Caco-2 (cell line): ENCODE measurements around the gene C1orf94. TPM values are rescaled to one million over a fixed set of nuclear protein-coding genes. Genes with fewer than 3 reads are reported as not detected.

Experiments
- BruUV-seq: library from RNA; stranded (reverse); fragments of 400-500 nt; replicated peaks from 2 replicates; lab custom pipeline; 2021; lab: Mats Ljungman, UMichigan
- CTCF ChIA-PET: fragments of 300-600 bp; sonication (Branson Sonifier 250); formaldehyde crosslinking; loops from one replicate; lab custom pipeline; 2022; ENCODE audit warnings: antibody characterized with exemption; lab: Charles Lee
- POLR2A ChIA-PET: fragments of 300-600 bp; sonication (Branson Sonifier 250); formaldehyde crosslinking; loops from one replicate; lab custom pipeline; 2022; ENCODE audit warnings: antibody characterized with exemption; lab: Charles Lee
- DNase-seq, 2 experiments: peaks; one replicate each; pipeline versions ENCODE4 v3.0.0 to v3.0.0-alpha.2; 2020 to 2022
- H3K27me3 ChIP-seq: replicated peaks from 2 replicates; pipeline ENCODE4 v1.6.0; 2011; ENCODE audit warnings: low read length; ENCODE audit not compliant: control insufficient read depth, insufficient read depth
- H3K36me3 ChIP-seq: 2 replicates; pipeline ENCODE4 v1.5.1; 2011; ENCODE audit warnings: low read length; ENCODE audit not compliant: control insufficient read depth, insufficient read depth
- H3K4me1 ChIP-seq: fragments of 250-450 bp; sonication (Bioruptor Pico); 2 replicates; pipeline ENCODE4 v1.5.1; 2020; ENCODE audit warnings: mild to moderate bottlenecking
- H3K4me3 ChIP-seq: 2 replicates; pipeline ENCODE4 v1.5.1; 2011; ENCODE audit warnings: low read depth, mild to moderate bottlenecking, control low read depth, low read length
- H3K9me3 ChIP-seq: fragments of 250-450 bp; sonication (Bioruptor Pico); 2 replicates; pipeline ENCODE4 v1.5.1; 2020; ENCODE audit warnings: mild to moderate bottlenecking, moderate library complexity
- H3K27ac Mint-ChIP-seq: one replicate; pipeline ENCODE4 v1.8.0; 2022; ENCODE audit warnings: mixed read lengths; ENCODE audit not compliant: unreplicated experiment
- H3K27me3 Mint-ChIP-seq: one replicate; pipeline ENCODE4 v1.8.0; 2022; ENCODE audit warnings: mixed read lengths; ENCODE audit not compliant: insufficient read depth, unreplicated experiment
- H3K36me3 Mint-ChIP-seq: one replicate; pipeline ENCODE4 v1.8.0; 2022; ENCODE audit warnings: mild to moderate bottlenecking, mixed read lengths; ENCODE audit not compliant: insufficient read depth, unreplicated experiment
- H3K4me1 Mint-ChIP-seq: one replicate; pipeline ENCODE4 v1.8.0; 2022; ENCODE audit warnings: low read depth, mixed read lengths; ENCODE audit not compliant: unreplicated experiment
- H3K4me3 Mint-ChIP-seq: one replicate; pipeline ENCODE4 v1.8.0; 2022; ENCODE audit warnings: mild to moderate bottlenecking, moderate library complexity, mixed read lengths; ENCODE audit not compliant: unreplicated experiment
- H3K9me3 Mint-ChIP-seq: one replicate; pipeline ENCODE4 v1.8.0; 2022; ENCODE audit warnings: mixed read lengths; ENCODE audit not compliant: unreplicated experiment
- CTCF ChIP-seq, 2 experiments: fragments of 200-600 bp in 1 of 2; IDR thresholded peaks; 1 replicate in 1 of 2; 2 replicates in 1 of 2; pipeline versions ENCODE4 v1.5.1 to v1.8.0; 2011 to 2022; ENCODE audit warnings: antibody characterized with exemption in 1 of 2, control low read depth in 1 of 2, inconsistent platforms in 1 of 2, low read depth in 1 of 2, low read length in 1 of 2, mild to moderate bottlenecking in 1 of 2, moderate library complexity in 1 of 2; ENCODE audit not compliant: insufficient read depth in 1 of 2, severe bottlenecking in 1 of 2, unreplicated experiment in 1 of 2
- intact Hi-C: fragments of 100-400 bp; cut with micrococcal nuclease; formaldehyde crosslinking; loops from one replicate; pipeline ENCODE4 v1.10.0; 2022; ENCODE audit not compliant: unreplicated experiment
- total RNA-seq: library from RNA; stranded (reverse); gene quantifications from 2 replicates; pipeline ENCODE4 v1.2.3, GENCODE V29; 2022

Gene C1orf94
- total RNA-seq, 1 experiment from 2014 or later, result not detected

GRCh38 chr1:34140011-34140676 lies 36.6 kb upstream of the C1orf94 start:
- no peak for DNase-seq
- Histone ChIP-seq H3K27me3 (no peaks in the 10 kb centered on the region), H3K9me3 (no peaks in the 10 kb centered on the region), H3K36me3 (no peaks in the 10 kb centered on the region), H3K4me1 (no peaks in the 10 kb centered on the region), H3K4me3 (no peak overlapping the region)
- no TSS peak for BruUV-seq
- POLR2A ChIA-PET, result no interaction called here
- H3K36me3 Mint-ChIP-seq, result no peaks in the 10 kb centered on the region
- no peak for TF ChIP-seq CTCF (IDR thresholded peaks at IDR 0.05; ENCODE audit: insufficient read depth in 1 of 2, low read depth in 1 of 2, low read length in 1 of 2, severe bottlenecking in 1 of 2, unreplicated experiment in 1 of 2)
- H3K4me1 Mint-ChIP-seq, result no peaks in the 10 kb centered on the region
- intact Hi-C loops, result no loop called here
- no peak overlapping the region for H3K4me3 Mint-ChIP-seq
- no peaks in the 10 kb centered on the region for H3K9me3 Mint-ChIP-seq
- no peak overlapping the region for H3K27ac Mint-ChIP-seq
- H3K27me3 Mint-ChIP-seq, result peaks cover 10% of the 10 kb centered on the region
- CTCF ChIA-PET, result interaction anchor here (0.6 kb wide), 1 partner anchor 36 kb away, joined by 3 read pairs; no protein-coding TSS in a partner anchor

DNA sequence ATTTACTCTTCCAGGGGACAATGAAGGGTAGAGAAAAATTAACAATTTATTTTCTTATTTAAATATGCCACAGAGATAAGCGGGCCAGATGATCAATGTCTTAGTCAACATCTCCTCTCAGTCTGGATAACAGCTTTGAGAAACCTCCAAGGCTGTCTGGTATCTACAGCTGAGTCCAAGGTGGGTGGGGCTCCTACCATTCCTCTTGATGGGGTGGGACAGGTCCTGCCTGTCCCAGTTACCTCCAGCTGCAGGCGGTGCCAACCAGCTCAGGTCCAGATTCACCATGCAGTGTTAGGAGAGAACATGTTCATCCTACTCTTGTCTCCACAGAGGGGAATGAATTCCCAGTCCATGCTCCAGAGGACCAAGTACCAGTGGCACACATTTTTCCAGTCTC lies 32.7 kb upstream of the C1orf94 start:
- POLR2A ChIA-PET, result no interaction called here

DNA sequence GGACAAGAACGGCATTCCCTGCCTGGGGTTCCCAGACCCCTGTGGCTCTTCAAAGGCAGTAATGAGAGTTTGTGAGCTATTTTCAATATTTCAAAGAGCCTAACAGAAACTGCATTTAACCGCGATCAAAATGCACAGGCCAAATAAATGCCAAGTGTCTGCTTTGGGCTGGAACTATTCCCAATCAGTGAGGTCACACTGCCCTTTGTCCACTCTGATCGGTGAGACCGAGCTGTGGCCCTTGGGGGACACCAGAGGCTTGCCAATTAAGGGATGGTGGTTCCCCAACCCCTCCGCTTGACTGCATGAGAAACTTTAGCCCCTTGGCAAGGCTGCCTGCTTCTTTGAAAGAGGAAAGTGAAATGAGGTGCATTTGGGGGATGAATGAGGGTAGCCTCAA lies 31.9 kb upstream of the C1orf94 start:
- Histone ChIP-seq H3K27me3 (no peaks in the 10 kb centered on the region), H3K4me3 (no peak overlapping the region), H3K36me3 (no peaks in the 10 kb centered on the region), H3K9me3 (no peaks in the 10 kb centered on the region), H3K4me1 (no peaks in the 10 kb centered on the region)
- TF ChIP-seq CTCF (IDR thresholded peaks at IDR 0.05; ENCODE audit: insufficient read depth in 1 of 2, low read depth in 1 of 2, low read length in 1 of 2, severe bottlenecking in 1 of 2, unreplicated experiment in 1 of 2), result no peak
- H3K4me3 Mint-ChIP-seq, result no peak overlapping the region
- intact Hi-C loops, result no loop called here
- no TSS peak for BruUV-seq
- DNase-seq, result no peak
- H3K27ac Mint-ChIP-seq, result no peak overlapping the region
- H3K36me3 Mint-ChIP-seq, result no peaks in the 10 kb centered on the region
- CTCF ChIA-PET, result no interaction called here
- no peaks in the 10 kb centered on the region for H3K9me3 Mint-ChIP-seq
- POLR2A ChIA-PET, result no interaction called here
- no peaks in the 10 kb centered on the region for H3K4me1 Mint-ChIP-seq
- peaks cover 10% of the 10 kb centered on the region for H3K27me3 Mint-ChIP-seq

More for the DNA sequence above, 32.7 kb upstream of the C1orf94 start:
- no peaks in the 10 kb centered on the region for H3K36me3 ChIP-seq
- Mint-ChIP-seq H3K4me3 (no peak overlapping the region), H3K9me3 (no peaks in the 10 kb centered on the region), H3K4me1 (no peaks in the 10 kb centered on the region), H3K36me3 (no peaks in the 10 kb centered on the region), H3K27me3 (peaks cover 10% of the 10 kb centered on the region), H3K27ac (no peak overlapping the region)
- no peaks in the 10 kb centered on the region for H3K4me1 ChIP-seq
- no peaks in the 10 kb centered on the region for H3K27me3 ChIP-seq
- no peak for TF ChIP-seq CTCF (IDR thresholded peaks at IDR 0.05; ENCODE audit: insufficient read depth in 1 of 2, low read depth in 1 of 2, low read length in 1 of 2, severe bottlenecking in 1 of 2, unreplicated experiment in 1 of 2)
- H3K4me3 ChIP-seq, result no peak overlapping the region
- CTCF ChIA-PET, result no interaction called here
- DNase-seq, result no peak
- no peaks in the 10 kb centered on the region for H3K9me3 ChIP-seq
- intact Hi-C loops, result no loop called here
- BruUV-seq, result no TSS peak
